Measurements from ENCODE around the gene SERHL2. TPM values are rescaled to one million over a fixed set of nuclear protein-coding genes. Genes with fewer than 3 reads are reported as not detected.
"Not testable (repeated sequence)": the region's sequence is repeated elsewhere in the genome, so short reads cannot be mapped to it uniquely, and the experiment has no call there.

Gene SERHL2
- total and polyA plus RNA-seq, 9 donors: 2.0 to 4.4 (median 2.9) TPM

DNA sequence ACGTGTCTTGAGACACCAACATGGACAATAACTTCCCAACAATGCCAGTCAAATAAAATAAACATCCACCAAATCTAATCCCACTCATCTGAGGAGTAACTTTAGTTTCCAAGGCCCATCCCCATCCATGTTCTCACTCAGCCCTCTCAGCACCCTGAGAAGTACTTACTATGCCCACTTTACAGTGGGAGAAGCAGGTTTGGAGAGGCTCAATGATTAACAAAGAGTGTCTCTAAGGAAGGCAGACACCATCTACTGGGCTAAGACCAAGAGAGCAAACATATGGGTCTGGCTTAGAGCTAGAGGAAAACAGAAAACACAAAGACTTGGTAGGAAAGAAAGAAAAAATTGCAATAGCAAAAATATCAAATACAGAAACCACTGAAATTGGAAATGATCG, 49.7 kb downstream of the SERHL2 start:
- DNase-seq: no peak
- Histone ChIP-seq H3K9me3 (replicated peaks; ENCODE audit: control insufficient read depth, low read depth, low read length) (no peaks in the 10 kb centered on the region), H3K27me3 (ENCODE audit: control insufficient read depth, insufficient read depth, low read length) (no peaks in the 10 kb centered on the region), H3K4me1 (ENCODE audit: control insufficient read depth, insufficient read depth, low read length) (peaks cover 5% of the 10 kb centered on the region), H3K36me3 (ENCODE audit: control insufficient read depth, insufficient read depth, low read length) (peaks cover 54% of the 10 kb centered on the region), H3K27ac (ENCODE audit: low read length) (no peak overlapping the region), H3K4me3 (ENCODE audit: low read length) (no peak overlapping the region)
- no CpG with 5 or more reads among the region's 2 CpGs for WGBS (ENCODE audit: insufficient coverage)

DNA sequence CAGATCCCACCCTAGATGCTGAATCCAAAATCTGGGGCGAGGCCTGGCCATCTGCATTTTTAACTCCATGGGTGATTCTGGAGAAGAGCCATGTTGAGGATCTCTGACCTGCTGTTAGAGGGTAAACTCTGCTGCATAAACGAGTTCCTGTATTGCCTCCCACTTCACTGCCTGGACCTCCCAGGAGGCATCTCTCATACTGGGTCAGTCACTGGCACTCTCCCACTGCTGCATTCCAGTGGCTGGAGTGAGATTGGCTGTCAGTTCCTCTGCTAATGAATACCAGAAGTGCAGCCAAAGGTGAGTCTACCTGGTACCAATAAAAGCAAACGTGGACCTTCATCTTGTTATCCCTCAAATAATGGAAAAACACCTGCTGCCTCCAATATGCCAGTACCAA, 50.6 kb downstream of the SERHL2 start:
- Histone ChIP-seq H3K27me3 (ENCODE audit: control insufficient read depth, insufficient read depth, low read length) (no peaks in the 10 kb centered on the region), H3K27ac (ENCODE audit: low read length) (no peak overlapping the region), H3K9me3 (replicated peaks; ENCODE audit: control insufficient read depth, low read depth, low read length) (no peaks in the 10 kb centered on the region), H3K4me1 (ENCODE audit: control insufficient read depth, insufficient read depth, low read length) (peaks cover 15% of the 10 kb centered on the region), H3K4me3 (ENCODE audit: low read length) (no peak overlapping the region), H3K36me3 (ENCODE audit: control insufficient read depth, insufficient read depth, low read length) (peaks cover 54% of the 10 kb centered on the region)
- no CpG with 5 or more reads among the region's 3 CpGs for WGBS (ENCODE audit: insufficient coverage)
- DNase-seq: no peak

DNA sequence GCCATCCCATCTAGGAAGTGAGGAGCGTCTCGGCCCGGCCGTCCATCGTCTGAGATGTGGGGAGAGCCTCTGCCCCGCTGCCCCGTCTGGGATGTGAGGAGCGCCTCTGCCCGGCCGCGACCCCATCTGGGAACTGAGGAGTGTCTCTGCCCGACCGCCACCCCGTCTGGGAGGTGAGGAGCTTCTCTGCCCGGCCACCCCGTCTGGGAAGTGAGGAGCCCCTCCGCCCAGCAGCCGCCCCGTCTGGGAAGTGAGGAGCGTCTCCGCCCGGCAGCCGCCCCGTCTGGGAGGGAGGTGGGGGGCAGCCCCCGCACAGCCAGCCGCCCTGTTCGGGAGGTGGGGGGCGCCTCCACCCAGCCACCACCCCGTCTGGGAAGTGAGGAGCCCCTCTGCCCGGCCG, 53.9 kb downstream of the SERHL2 start:
- H3K9me3 ChIP-seq (replicated peaks; ENCODE audit: control insufficient read depth, low read depth, low read length): not testable (repeated sequence)

DNA sequence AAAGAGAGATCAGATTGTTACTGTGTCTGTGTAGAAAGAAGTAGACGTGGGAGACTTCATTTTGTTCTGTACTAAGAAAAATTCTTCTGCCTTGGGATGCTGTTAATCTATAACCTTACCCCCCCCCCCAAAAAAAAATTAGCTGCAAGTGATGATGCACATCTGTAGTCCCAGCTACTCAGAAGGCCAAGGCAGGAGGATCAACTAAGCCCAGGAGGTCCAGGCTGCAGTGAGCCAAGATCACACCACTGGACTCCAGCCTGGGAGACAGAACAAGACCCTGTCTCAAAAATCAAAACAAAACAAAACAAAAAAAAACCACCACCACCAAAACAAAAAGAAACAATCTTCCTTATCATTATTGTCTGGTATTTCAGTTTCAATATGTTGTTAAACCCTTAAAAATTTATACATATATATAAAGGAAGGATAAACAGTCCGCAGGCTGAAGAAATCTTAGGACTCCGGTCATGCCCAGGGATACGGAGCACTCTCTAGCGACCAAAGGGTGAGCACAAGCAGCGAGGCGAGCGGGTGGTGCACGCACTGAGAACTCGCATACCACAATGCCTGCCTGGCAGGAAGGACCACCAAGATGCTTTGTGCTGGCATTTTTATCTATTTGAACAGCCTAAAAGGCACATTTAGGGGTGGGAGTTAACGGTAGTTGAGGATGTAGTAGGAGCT, 54.5 kb downstream of the SERHL2 start:
- Histone ChIP-seq H3K27me3 (ENCODE audit: control insufficient read depth, insufficient read depth, low read length) (no peaks in the 10 kb centered on the region), H3K4me1 (ENCODE audit: control insufficient read depth, insufficient read depth, low read length) (peaks cover 39% of the 10 kb centered on the region), H3K4me3 (ENCODE audit: low read length) (no peak overlapping the region), H3K36me3 (ENCODE audit: control insufficient read depth, insufficient read depth, low read length) (peaks cover 53% of the 10 kb centered on the region), H3K9me3 (replicated peaks; ENCODE audit: control insufficient read depth, low read depth, low read length) (no peaks in the 10 kb centered on the region), H3K27ac (ENCODE audit: low read length) (peak overlapping the region; percentile 75)
- no peak for DNase-seq
- WGBS (ENCODE audit: insufficient coverage): 76% methylated on average over 8 of the region's 11 CpGs

More for the DNA sequence above, 53.9 kb downstream of the SERHL2 start:
- not testable (repeated sequence) for H3K4me3 ChIP-seq (ENCODE audit: low read length); H3K27me3 ChIP-seq (ENCODE audit: control insufficient read depth, insufficient read depth, low read length); H3K27ac ChIP-seq (ENCODE audit: low read length); DNase-seq
- Histone ChIP-seq H3K36me3 (ENCODE audit: control insufficient read depth, insufficient read depth, low read length) (peaks cover 55% of the 10 kb centered on the region), H3K4me1 (ENCODE audit: control insufficient read depth, insufficient read depth, low read length) (peaks cover 32% of the 10 kb centered on the region)
- WGBS (ENCODE audit: insufficient coverage): 90% methylated on average over 11 of the region's 31 CpGs

DNA sequence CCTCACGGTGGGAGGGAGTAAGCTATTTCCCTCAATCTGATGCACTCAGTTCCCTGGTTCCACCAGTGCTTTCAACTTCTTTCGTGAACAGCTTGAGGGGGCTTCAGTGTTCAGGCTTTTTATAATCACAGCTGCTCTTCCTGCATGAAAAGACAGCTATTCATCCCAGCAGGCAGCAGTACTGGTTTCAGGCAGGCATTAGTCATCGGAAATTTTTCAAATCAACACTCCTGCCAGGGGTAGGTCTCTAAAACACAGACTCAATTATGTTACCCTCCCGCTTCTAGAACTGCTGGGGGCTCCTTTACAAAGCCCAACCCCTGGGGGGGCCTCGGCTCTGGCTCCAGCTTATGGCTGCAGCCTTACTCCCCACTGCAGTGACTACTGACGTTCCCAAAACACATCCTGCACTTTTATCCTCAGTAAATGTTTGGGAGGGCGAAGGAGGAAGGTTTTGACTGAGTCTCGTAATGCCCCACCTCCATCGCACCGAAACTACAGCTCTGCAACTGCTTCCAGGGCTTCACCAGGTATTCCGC, 55.1 kb downstream of the SERHL2 start:
- peak; percentile 69 for DNase-seq
- peak overlapping the region; percentile 75 for H3K27ac ChIP-seq (ENCODE audit: low read length)
- no peaks in the 10 kb centered on the region for H3K27me3 ChIP-seq (ENCODE audit: control insufficient read depth, insufficient read depth, low read length)
- peaks cover 40% of the 10 kb centered on the region for H3K4me1 ChIP-seq (ENCODE audit: control insufficient read depth, insufficient read depth, low read length)
- no peak overlapping the region for H3K4me3 ChIP-seq (ENCODE audit: low read length)
- no peaks in the 10 kb centered on the region for H3K9me3 ChIP-seq (replicated peaks; ENCODE audit: control insufficient read depth, low read depth, low read length)
- H3K36me3 ChIP-seq (ENCODE audit: control insufficient read depth, insufficient read depth, low read length): peaks cover 49% of the 10 kb centered on the region
- WGBS (ENCODE audit: insufficient coverage): 22% methylated on average over 3 of the region's 11 CpGs

DNA sequence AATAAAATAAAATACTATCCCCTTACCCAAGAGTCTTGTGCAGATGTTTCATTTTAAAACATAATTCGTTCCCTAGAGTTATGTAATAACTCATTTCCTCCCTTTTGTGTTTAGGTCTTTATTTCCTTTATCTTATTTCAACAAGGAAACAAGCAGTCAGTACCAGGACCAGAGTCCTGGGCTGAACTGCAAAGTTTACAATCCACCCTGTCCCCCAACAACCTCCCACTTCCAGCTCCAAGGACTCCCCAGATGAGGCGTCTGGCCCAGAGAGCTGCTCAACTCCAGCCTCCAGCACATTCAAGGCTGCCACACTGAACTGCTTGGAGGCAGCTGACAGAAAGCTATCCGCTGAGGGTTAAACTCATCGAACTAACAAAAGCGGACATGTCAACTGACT, 56.4 kb downstream of the SERHL2 start:
- WGBS (ENCODE audit: insufficient coverage): 36% methylated on average over 4 of the region's 5 CpGs
- Histone ChIP-seq H3K4me3 (ENCODE audit: low read length) (no peak overlapping the region), H3K4me1 (ENCODE audit: control insufficient read depth, insufficient read depth, low read length) (peaks cover 37% of the 10 kb centered on the region)

DNA sequence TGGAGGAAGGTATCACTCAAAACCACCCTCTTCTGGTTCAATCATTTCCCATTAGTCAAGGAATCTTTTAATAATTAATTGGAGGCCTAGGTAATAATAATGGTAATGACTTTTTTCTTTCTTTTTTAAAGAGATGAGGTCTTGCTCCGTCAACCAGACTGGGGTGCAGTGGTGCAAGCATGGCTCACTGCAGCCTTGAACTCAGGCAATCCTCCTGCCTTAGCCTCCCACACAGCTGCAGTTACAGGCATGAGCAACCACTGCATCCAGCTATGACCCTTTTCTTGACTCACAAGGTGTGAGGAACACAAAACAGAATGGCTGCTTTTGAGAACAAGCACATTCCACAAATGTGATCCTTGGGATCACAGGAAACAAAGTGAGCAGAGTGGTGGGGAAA, 57.3 kb downstream of the SERHL2 start:
- Histone ChIP-seq H3K4me1 (ENCODE audit: control insufficient read depth, insufficient read depth, low read length) (peaks cover 45% of the 10 kb centered on the region), H3K4me3 (ENCODE audit: low read length) (no peak overlapping the region), H3K27ac (ENCODE audit: low read length) (no peak overlapping the region), H3K27me3 (ENCODE audit: control insufficient read depth, insufficient read depth, low read length) (no peaks in the 10 kb centered on the region), H3K9me3 (replicated peaks; ENCODE audit: control insufficient read depth, low read depth, low read length) (no peaks in the 10 kb centered on the region), H3K36me3 (ENCODE audit: control insufficient read depth, insufficient read depth, low read length) (peaks cover 35% of the 10 kb centered on the region)
- no peak for DNase-seq
- no CpG with 5 or more reads among the region's 1 CpG for WGBS (ENCODE audit: insufficient coverage)

More for the DNA sequence above, 56.4 kb downstream of the SERHL2 start:
- H3K27me3 ChIP-seq (ENCODE audit: control insufficient read depth, insufficient read depth, low read length): no peaks in the 10 kb centered on the region
- peaks cover 39% of the 10 kb centered on the region for H3K36me3 ChIP-seq (ENCODE audit: control insufficient read depth, insufficient read depth, low read length)
- DNase-seq: peak; percentile 36
- no peak overlapping the region for H3K27ac ChIP-seq (ENCODE audit: low read length)
- H3K9me3 ChIP-seq (replicated peaks; ENCODE audit: control insufficient read depth, low read depth, low read length): no peaks in the 10 kb centered on the region

DNA sequence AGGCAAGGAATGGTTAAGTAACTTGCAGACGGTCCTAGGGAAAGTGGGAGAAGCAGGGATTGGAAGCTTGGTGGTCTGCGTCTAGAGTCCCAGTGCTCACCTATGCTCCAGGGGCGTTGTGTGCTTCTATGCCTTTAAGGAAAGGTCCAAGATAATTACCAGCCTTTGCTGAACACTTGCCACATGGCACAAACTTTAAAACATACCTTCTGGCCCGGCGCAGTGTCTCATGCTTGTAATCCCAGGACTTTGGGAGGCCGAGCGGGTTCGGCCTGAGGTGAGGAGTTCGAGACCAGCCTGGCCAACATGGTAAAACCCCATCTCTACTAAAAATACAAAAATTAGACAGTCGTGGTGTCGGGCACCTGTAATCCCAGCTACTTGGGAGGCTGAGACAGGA, 58.6 kb downstream of the SERHL2 start:
- Histone ChIP-seq H3K9me3 (replicated peaks; ENCODE audit: control insufficient read depth, low read depth, low read length) (no peaks in the 10 kb centered on the region), H3K36me3 (ENCODE audit: control insufficient read depth, insufficient read depth, low read length) (peaks cover 31% of the 10 kb centered on the region), H3K4me3 (ENCODE audit: low read length) (no peak overlapping the region), H3K27me3 (ENCODE audit: control insufficient read depth, insufficient read depth, low read length) (no peaks in the 10 kb centered on the region), H3K4me1 (ENCODE audit: control insufficient read depth, insufficient read depth, low read length) (peaks cover 50% of the 10 kb centered on the region), H3K27ac (ENCODE audit: low read length) (no peak overlapping the region)
- no peak for DNase-seq
- 65% methylated on average over 10 of the region's 11 CpGs for WGBS (ENCODE audit: insufficient coverage)

DNA sequence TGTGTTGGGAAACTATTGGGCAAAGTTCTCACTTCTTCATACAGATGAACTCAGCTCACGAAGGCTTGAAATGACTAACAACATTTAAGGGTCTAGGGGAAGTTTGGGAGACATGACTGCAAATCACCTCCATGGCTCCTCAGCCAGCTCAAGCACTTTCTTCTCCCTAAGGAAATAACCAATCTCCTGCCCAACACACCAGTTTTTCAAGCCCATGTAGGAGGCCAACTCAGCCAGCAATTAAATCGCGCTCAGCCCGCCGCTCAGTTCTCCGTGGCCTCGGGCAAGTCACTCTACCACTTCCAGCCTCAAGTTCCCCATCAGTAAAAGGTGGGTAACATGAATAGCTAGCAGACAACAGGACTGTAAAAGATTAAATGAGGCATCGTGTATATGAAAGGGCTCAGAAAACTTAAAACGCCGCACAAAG, 60.1 kb downstream of the SERHL2 start:
- Histone ChIP-seq H3K36me3 (ENCODE audit: control insufficient read depth, insufficient read depth, low read length) (peaks cover 28% of the 10 kb centered on the region), H3K27me3 (ENCODE audit: control insufficient read depth, insufficient read depth, low read length) (no peaks in the 10 kb centered on the region), H3K4me1 (ENCODE audit: control insufficient read depth, insufficient read depth, low read length) (peaks cover 45% of the 10 kb centered on the region), H3K9me3 (replicated peaks; ENCODE audit: control insufficient read depth, low read depth, low read length) (no peaks in the 10 kb centered on the region), H3K4me3 (ENCODE audit: low read length) (peak overlapping the region; percentile 89), H3K27ac (ENCODE audit: low read length) (peak overlapping the region; percentile 98)
- no peak for DNase-seq
- WGBS (ENCODE audit: insufficient coverage): 0% methylated on average over 5 of the region's 10 CpGs

DNA sequence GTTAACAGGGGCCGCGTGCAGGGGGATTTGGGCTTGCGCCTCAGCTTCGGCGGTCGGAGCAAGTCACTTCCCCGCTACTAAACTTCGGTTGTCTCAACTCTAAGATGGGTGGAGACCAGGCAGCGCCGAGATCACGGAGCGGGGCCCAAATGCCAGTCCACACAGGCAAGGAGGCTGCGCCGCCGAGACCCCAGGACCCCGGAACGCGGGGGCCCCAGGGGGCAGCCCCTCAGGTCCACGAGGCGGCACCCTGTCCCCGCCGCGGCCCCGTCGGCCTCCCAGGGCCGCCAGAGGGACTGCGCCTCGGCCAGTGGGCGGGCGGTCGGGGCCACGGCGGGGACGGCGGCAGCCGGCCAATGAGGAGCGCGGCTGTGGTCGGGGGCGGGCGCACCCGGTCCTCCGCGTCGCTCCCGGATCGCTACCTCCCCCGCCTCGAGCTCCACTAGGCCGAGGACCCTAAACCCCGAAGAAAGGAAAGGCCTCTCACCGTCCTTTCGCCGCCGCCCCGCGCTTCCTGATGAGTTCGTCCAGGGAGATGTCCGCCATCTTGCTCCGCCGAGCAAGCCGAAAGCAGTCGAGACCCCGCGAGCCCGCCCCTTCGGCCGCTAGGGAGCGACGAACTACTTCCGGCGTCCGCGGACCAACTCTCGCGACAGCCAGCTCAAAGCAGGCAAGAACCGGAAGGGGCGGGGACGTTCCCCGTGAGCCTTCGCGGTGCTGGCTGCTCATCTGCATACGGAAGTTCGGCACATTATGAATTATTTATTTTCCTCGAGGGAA, 60.7 kb downstream of the SERHL2 start, which contains the start of gene POLDIP3:
POLDIP3 (minus strand) TSS at position 572 of the 780 bp plus-strand sequence; CDS start at position 546, 26 bp downstream.
- peak within 1 kb of the TSS; percentile 98 for H3K27ac ChIP-seq (ENCODE audit: low read length)
- peaks cover 29% of the 10 kb centered on the region for H3K36me3 ChIP-seq (ENCODE audit: control insufficient read depth, insufficient read depth, low read length)
- no peaks in the 10 kb centered on the region for H3K27me3 ChIP-seq (ENCODE audit: control insufficient read depth, insufficient read depth, low read length)
- H3K4me1 ChIP-seq (ENCODE audit: control insufficient read depth, insufficient read depth, low read length): peaks cover 39% of the 10 kb centered on the region
- peak within 1 kb of the TSS; percentile 89 for H3K4me3 ChIP-seq (ENCODE audit: low read length)
- DNase-seq: peak; percentile 99
- H3K9me3 ChIP-seq (replicated peaks; ENCODE audit: control insufficient read depth, low read depth, low read length): no peaks in the 10 kb centered on the region
- WGBS (ENCODE audit: insufficient coverage): under 1% methylated on average over 77 of the region's 85 CpGs
